ENCODE results near the gene GALNS.

- no peak for TF ChIP-seq CTCF (conservative IDR thresholded peaks at IDR 0.05; ENCODE audit: low read length)
- TF ChIP-seq EZH2phosphoT487 (IDR thresholded peaks at IDR 0.05; ENCODE audit: borderline replicate concordance, low read depth, low read length) = no peak
Observed at GRCh38 chr16:88869673-88869980, 12.9 kb upstream of the GALNS start.
